Aorta (tissue), 5 donors: ENCODE measurements around the gene APOL4. TPM values are rescaled to one million over a fixed set of nuclear protein-coding genes. Genes with fewer than 3 reads are reported as not detected.
"Not testable (repeated sequence)": the region's sequence is repeated elsewhere in the genome, so short reads cannot be mapped to it uniquely, and the experiment has no call there.

Experiments
- ATAC-seq: fragments of 200-7000 bp; cut with Tn5 transposase; one replicate; pipeline ENCODE4 v1.9.1; 2022; ENCODE audit warnings: moderate library complexity; ENCODE audit not compliant: low FRiP score
- DNase-seq, 2 donors: peaks; one replicate each; pipeline ENCODE4 v3.0.0-alpha.2; 2020
- H3K27ac ChIP-seq, 2 donors: one replicate each; pipeline ENCODE4 v1.5.1; 2013; ENCODE audit warnings: low read length in 2 of 2, mild to moderate bottlenecking in 2 of 2, moderate library complexity in 2 of 2, control low read depth in 1 of 2, inconsistent platforms in 1 of 2, low read depth in 1 of 2
- H3K27me3 ChIP-seq, 2 donors: one replicate each; pipeline ENCODE4 v1.6.1; 2013; ENCODE audit warnings: control low read depth in 1 of 2, low read length in 1 of 2, mild to moderate bottlenecking in 1 of 2, moderate library complexity in 1 of 2; ENCODE audit not compliant: insufficient read depth in 2 of 2, control insufficient read depth in 1 of 2
- H3K36me3 ChIP-seq, 2 donors: one replicate each; pipeline ENCODE4 v1.6.1; 2013; ENCODE audit warnings: control low read depth in 1 of 2, low read length in 1 of 2, mild to moderate bottlenecking in 1 of 2; ENCODE audit not compliant: insufficient read depth in 2 of 2, control insufficient read depth in 1 of 2
- H3K4me1 ChIP-seq, 2 donors: one replicate each; pipeline ENCODE4 v1.6.1; 2013; ENCODE audit warnings: low read length in 2 of 2, control low read depth in 1 of 2, mild to moderate bottlenecking in 1 of 2, moderate library complexity in 1 of 2; ENCODE audit not compliant: insufficient read depth in 2 of 2, control insufficient read depth in 1 of 2
- H3K4me3 ChIP-seq, 2 donors: one replicate each; pipeline ENCODE4 v1.5.1; 2013; ENCODE audit warnings: low read length in 2 of 2, control low read depth in 1 of 2, mild to moderate bottlenecking in 1 of 2
- H3K9me3 ChIP-seq: one replicate; pipeline ENCODE4 v1.6.1; 2013; ENCODE audit warnings: mild to moderate bottlenecking, low read length; ENCODE audit not compliant: control insufficient read depth
- WGBS, 2 donors: extraction: QIAGEN DNeasy Blood & Tissue Kit; methylation state at CpG; one replicate each; pipeline ENCODE4 v1.1.7; 2013; 5-methylcytosine and 5-hydroxymethylcytosine counted together
- intact Hi-C, 2 donors: fragments of 100-400 bp; cut with DNase I; formaldehyde crosslinking; loops; one replicate each; pipeline versions ENCODE4 v1.14.2 to v1.15.0; 2022
- long read RNA-seq, 2 donors: library from polyadenylated mRNA; unstranded; transcript quantifications; one replicate each; pipeline ENCODE4 v2.0.0, GENCODE V29; 2020 to 2021
- polyA plus RNA-seq, 2 donors: library from polyadenylated mRNA; stranded (reverse); fragments of 200-250 nt; gene quantifications; one replicate each; pipeline ENCODE4 v1.2.3, GENCODE V29; 2013
- total RNA-seq, 2 donors: library from RNA; stranded (reverse); fragmentation: NEBNext Ultra II Directional; extraction: Animal tissue kit (Norgen Biotek cat#: 25700); gene quantifications; one replicate each; pipeline ENCODE4 v1.2.1, GENCODE V29; 2021
- donor health status: healthy with polysubstance abuse.
- donor health status: Bipolar disorder and iron deficiency.
- donor health status: DM: no; HTN: no; CAD: no.
- donor health status: DM: no; HTN: no; CAD: no.
- donor health status: DM: yes; HTN: yes; CAD: no.

APOL4 gene, protein sequence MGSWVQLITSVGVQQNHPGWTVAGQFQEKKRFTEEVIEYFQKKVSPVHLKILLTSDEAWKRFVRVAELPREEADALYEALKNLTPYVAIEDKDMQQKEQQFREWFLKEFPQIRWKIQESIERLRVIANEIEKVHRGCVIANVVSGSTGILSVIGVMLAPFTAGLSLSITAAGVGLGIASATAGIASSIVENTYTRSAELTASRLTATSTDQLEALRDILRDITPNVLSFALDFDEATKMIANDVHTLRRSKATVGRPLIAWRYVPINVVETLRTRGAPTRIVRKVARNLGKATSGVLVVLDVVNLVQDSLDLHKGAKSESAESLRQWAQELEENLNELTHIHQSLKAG
- 10 to 100 TPM in 1 of 2 donors, 1 to 10 TPM in 1; 7.0 to 10.5 TPM for total RNA-seq
- polyA plus RNA-seq = 1 to 10 TPM in 1 of 2 donors, under 1 TPM in 1; 0.82 to 1.8 TPM
- long read RNA-seq, donor 1, partial matches to known transcripts = 32 of 34 reads
- long read RNA-seq, donor 1, other reads (novel, unspliced or antisense) = 2 of 34 reads
- long read RNA-seq, donor 2, partial matches to known transcripts = 5 of 7 reads
- long read RNA-seq, donor 2, other reads (novel, unspliced or antisense) = 2 of 7 reads

DNA sequence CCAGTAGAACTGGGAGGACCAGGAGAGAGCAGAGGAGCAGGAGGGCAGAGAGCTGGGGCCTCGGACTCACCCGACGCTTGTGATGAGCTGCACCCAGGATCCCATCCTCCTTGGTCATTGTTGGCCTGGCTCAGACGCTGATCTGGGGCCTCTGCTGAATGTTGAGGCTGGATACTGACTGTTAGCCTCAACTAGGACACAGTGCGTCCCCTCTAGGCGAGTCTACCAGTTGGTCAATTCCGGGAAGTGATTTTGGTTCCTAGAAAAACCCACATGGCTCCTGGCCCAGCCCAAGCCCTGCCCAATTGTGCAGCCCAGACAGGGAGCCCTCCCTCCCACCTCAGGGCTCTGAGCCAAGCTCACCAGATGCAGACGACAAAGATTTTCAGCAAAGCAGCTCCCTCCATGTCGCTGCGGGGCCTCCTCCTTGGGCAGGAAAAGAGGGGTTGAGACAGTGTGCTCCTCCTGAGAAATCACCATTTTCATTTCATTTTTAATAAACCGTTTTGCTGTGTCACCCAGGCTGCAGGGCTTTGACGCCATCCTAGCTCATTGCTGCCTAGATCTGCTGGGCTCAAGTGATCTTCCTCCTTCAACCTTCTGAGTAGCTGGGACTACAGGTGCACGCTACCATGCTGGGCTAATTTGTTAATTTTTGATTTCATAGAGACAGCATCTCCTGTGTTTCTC lies at the start of gene APOL4:
TSS of gene APOL4 (minus strand) at position 180 of the 690 bp plus-strand sequence. CDS start at position 105, 75 bp downstream.
- H3K4me1 ChIP-seq = no peaks in the 10 kb centered on the region
- WGBS, 2 donors = 29 to 35% methylated on average over 13 of the region's 13 CpGs
- no peaks in the 10 kb centered on the region for H3K27me3 ChIP-seq
- no peak within 1 kb of the TSS for H3K27ac ChIP-seq
- no peaks in the 10 kb centered on the region for H3K9me3 ChIP-seq
- no peaks in the 10 kb centered on the region for H3K36me3 ChIP-seq
- peak; percentile 73 to 88 for DNase-seq
- ATAC-seq = peak; percentile 83
- intact Hi-C loops = no loop called here
- H3K4me3 ChIP-seq = no peak within 1 kb of the TSS

DNA sequence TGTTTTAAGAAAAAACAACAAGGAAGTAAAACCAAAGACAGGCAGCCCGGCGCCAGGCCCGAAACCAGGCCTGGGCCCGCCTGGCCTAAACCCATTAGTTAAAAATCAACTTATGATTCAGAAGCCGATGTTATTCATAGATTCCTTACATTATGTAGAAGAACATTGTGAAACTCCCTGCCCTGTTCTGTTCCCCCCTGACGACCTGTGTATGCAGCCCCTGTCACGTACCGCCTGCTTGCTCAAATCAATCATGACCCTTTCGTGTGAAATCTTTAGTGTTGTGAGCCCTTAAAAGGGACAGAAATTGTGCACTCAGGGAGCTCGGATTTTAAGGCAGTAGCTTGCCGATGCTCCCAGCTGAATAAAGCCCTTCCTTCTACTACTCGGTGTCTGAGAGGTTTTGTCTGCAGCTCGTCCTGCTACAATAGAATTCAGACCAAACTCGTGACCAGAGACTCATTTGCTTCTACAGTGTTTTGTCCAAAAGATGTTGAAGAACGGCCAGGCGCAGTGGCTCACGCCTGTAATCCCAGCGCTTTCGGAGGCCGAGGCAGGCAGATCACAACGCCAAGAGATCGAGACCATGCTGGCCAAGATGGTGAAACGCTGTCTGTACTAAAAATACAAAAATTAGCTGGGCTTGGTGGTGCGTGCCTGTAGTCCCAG lies 48.8 kb upstream of the APOL4 start:
- ATAC-seq, intact Hi-C loops, H3K9me3 ChIP-seq, H3K4me3 ChIP-seq, DNase-seq, H3K27me3 ChIP-seq, H3K27ac ChIP-seq, H3K36me3 ChIP-seq, H3K4me1 ChIP-seq: not testable (repeated sequence)
- 91 to 93% methylated on average over 24 of the region's 24 CpGs for WGBS, 2 donors

DNA sequence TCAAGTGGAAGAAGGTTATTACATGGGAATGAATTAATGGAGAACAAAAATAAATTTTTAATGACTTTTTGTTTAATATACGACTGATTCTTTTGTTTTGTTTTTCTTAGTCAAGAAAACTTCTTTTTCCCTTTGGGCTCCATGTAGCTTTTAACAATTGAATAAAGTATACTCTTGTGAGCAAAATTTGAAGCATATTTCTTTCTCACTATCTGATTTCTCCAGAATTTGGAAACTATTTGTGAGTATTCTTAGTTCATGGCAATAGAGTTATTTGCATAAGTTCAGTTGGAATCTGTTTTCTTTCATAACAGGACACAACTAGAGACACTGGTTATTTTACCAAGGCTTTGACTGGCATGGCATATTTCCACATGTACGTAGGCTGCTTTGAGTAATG lies 47.6 kb upstream of the APOL4 start:
- Histone ChIP-seq H3K4me3 (no peak overlapping the region), H3K36me3 (no peaks in the 10 kb centered on the region), H3K4me1 (no peaks in the 10 kb centered on the region), H3K27me3 (no peaks in the 10 kb centered on the region), H3K9me3 (no peaks in the 10 kb centered on the region), H3K27ac (no peak overlapping the region)
- no peak for DNase-seq
- WGBS, 2 donors = 32 to 58% methylated on average over 2 of the region's 2 CpGs
- no peak for ATAC-seq
- intact Hi-C loops = no loop called here

DNA sequence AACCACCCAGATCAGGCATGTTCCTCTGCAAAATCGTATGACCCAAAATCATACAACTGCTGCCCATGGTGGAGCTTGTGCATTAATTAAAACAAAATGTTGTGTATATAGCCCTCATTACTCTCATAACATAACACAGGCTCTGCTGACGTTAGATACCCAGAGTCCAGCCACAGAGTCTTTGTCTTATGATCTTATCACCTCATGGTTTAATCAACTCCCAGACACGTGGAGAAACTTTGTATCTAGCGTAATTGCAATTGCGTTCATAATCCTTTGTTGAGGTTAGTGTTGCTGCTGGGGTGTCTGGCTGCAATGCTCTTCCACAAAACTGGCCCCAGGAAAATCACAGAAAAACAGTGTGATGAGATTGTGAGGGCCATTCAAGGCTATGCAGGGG lies 46.3 kb upstream of the APOL4 start:
- Histone ChIP-seq H3K27ac (no peak overlapping the region), H3K4me3 (no peak overlapping the region), H3K4me1 (no peaks in the 10 kb centered on the region), H3K9me3 (no peaks in the 10 kb centered on the region), H3K36me3 (no peaks in the 10 kb centered on the region), H3K27me3 (no peaks in the 10 kb centered on the region)
- 83 to 86% methylated on average over 5 of the region's 5 CpGs for WGBS, 2 donors
- ATAC-seq = no peak
- intact Hi-C loops = no loop called here
- DNase-seq = no peak

DNA sequence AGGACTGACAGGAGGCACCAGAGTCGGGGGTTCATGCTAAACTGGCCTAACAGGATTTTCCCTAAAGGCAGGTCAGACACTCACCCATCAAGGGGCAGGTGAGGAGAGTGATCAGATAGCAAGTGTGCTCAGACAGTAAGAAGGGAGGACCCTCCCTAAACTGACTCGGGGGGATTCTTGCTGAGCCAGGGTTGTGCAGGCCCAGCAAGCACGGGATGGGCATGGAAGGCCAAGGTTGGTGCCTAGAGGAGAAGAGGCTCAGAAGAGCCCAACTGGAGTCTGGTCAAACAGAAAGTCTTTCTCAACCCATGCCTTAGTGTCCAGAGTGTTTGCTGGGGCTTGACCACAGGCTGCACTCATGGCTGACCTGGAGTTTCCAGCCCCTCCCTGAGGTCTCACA lies 45.1 kb upstream of the APOL4 start:
- ATAC-seq = no peak
- Histone ChIP-seq H3K27ac (no peak overlapping the region), H3K27me3 (no peaks in the 10 kb centered on the region), H3K4me3 (no peak overlapping the region), H3K9me3 (no peaks in the 10 kb centered on the region), H3K4me1 (no peaks in the 10 kb centered on the region), H3K36me3 (no peaks in the 10 kb centered on the region)
- WGBS, 2 donors = 94 to 95% methylated on average over 3 of the region's 3 CpGs
- DNase-seq = no peak
- intact Hi-C loops = no loop called here

DNA sequence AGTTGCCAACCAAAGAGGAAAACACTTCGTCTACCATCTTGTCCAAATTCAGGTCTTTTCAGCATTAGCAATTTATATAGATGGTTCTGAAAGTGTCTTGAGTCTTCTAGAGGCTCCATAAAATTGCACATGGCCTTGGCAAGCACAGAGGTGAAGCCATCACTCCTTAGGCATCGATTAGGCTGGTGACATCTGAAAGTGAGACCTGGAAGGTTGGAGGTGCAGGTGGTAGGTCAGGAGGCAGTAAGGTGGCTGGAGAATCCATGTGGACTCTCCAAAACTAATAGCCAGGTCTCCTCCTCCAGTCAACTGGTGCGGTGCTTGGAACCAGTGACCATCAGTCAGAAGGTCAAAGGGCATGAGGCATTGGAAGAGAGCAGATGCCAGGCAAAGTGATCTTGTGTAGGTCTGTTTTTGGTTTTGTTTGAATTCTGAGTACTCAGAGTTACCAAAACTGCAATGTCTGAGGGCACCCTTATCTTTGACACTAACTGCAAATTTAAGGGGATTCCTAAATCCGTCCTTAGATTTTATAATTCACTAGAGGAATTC lies 44.3 kb upstream of the APOL4 start:
- intact Hi-C loops = no loop called here
- Histone ChIP-seq H3K27me3 (no peaks in the 10 kb centered on the region), H3K4me1 (no peaks in the 10 kb centered on the region), H3K27ac (no peak overlapping the region), H3K9me3 (no peaks in the 10 kb centered on the region), H3K36me3 (no peaks in the 10 kb centered on the region), H3K4me3 (no peak overlapping the region)
- no peak for DNase-seq
- WGBS, 2 donors = 72% methylated on average over 4 of the region's 4 CpGs
- no peak for ATAC-seq

DNA sequence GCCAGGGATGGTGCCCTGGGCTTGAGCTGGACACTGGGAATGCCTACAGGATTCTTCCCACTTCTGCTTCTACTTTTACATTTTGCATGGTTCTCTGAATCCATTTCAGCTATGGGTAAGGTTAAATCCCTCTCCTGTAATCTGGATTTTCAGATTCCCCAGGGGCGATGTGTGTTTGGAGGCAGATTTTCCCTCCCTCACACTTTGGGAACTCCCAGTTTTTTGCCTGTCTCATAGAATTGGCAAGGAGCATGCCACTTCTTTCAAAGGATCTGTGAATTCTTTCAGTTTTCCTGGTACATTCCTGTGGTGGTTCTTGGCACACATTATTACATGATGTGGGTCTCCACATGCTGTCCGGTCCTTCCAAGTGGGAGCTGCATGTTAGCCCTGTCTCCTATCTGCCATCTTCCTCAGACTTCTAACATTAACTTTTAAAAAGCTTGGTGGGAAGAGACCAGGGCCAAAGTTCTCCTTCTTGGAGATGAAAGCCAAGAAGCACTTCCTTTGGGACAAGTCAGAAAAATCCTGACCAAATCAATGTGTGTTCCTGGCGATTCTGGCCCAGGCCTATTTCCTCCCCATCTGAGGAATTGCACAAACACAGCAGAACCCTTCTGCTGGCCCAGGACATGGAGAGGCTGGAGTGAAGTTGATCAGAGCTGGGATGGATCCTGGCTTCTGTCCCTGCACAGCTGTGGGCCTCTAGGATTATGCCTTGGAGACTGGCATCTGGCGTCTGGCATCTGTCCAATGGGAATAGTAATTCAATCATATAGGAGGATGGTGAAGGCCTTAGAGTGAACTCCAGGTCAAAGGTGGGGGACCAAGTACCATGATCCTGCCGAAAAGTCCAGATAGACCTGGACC lies 43.1 kb upstream of the APOL4 start:
- Histone ChIP-seq H3K27ac (peak overlapping the region in 1 of 2 donors; percentile 67), H3K36me3 (no peaks in the 10 kb centered on the region), H3K4me3 (no peak overlapping the region), H3K9me3 (no peaks in the 10 kb centered on the region), H3K4me1 (no peaks in the 10 kb centered on the region), H3K27me3 (no peaks in the 10 kb centered on the region)
- intact Hi-C loops = no loop called here
- ATAC-seq (peak; percentile 72), DNase-seq (peak in 1 of 2 donors; percentile 49)
- WGBS, 2 donors = 39% methylated on average over 5 of the region's 5 CpGs

DNA sequence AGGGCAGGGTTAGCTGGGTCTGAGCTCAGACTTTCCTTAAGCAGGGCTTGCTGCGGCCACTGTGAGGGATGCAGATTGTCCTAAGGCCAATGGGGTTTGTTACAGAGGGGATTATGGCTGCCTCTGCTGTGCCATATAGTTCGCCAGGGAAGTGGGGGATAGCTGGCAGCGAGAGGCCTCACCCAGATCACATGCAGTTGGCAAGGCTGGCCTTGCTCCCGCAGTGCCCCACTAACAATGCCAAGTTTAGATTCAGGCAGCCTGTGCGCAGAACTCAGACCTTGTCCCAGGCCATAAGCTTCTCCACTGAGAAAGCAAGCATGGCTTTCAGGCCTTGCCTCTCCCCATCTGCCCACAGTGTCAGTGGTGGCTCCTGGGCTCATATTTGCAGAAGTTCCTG lies 42.4 kb upstream of the APOL4 start:
- 24 to 26% methylated on average over 5 of the region's 5 CpGs for WGBS, 2 donors
- H3K36me3 ChIP-seq = no peaks in the 10 kb centered on the region
- H3K27me3 ChIP-seq = no peaks in the 10 kb centered on the region
- no peak overlapping the region for H3K4me3 ChIP-seq
- DNase-seq (peak in 1 of 2 donors; percentile 48), ATAC-seq (no peak)
- no peaks in the 10 kb centered on the region for H3K9me3 ChIP-seq
- H3K4me1 ChIP-seq = no peaks in the 10 kb centered on the region
- intact Hi-C loops = no loop called here
- H3K27ac ChIP-seq = peak overlapping the region in 1 of 2 donors; percentile 67
